ENCODE data around the gene NTM. TPM values are rescaled to one million over a fixed set of nuclear protein-coding genes. Genes with fewer than 3 reads are reported as not detected.

The NTM gene
- total and polyA plus RNA-seq, 2 donors (not counting 3 experiments of a cell fraction or from before 2014, with no cell fraction given) = 1.00 to 1.1 TPM

DNA sequence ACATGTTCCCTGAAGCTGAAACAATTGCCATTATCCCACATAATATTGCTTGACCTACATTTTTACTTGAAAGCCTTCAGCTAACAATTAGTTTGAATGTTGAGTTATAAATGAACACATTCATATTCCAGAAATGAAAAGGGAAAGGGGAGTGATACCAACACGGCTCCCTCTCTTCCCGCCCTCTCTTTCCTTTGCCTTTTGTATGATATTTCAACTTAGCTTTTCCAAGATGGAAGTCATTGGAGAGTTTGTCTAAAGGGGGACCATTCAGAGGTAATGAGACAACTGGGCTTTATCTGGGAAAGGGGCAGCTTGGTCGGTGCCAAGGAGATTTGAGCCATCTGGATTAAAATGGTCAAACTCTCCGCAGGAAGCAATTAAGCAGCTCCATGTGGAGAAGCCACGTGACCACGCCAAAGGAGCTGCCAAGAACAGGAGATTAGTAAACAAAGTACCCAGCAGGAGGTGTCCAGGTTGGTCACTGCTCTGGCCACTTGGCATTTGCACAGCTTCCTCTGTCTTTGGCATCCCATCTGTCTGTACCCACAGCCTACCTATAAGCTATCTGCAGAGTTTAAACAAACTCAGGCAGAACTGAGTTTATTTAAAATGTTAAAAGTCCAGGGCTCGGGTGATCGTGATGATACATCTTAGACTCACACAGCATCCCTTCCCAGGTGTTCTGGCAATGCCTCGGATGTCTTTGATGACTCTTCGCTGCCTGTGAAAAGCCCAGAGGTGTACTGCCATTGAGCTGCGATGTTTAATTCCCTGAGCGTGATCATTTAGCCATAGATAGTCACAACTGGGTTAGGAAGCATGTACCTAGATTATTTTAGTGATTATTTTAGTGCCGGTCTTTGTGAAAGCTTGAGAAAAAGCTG lies 735.9 kb downstream of the NTM start:
- POLR2A ChIA-PET = interaction anchor here (0.6 kb wide), 1 partner anchor 1222 kb away, joined by 9 read pairs; no protein-coding TSS in a partner anchor
- BruUV-seq (replicated peaks) = no TSS peak
- dilution Hi-C loops (cut with MboI; ENCODE audit: extremely low pct_ligation_motif_present, low sequenced_read_pairs) = no loop called here
- Histone ChIP-seq H3K9ac (replicated peaks; ENCODE audit: extremely low read depth, insufficient read depth, low read length) (no peak overlapping the region), H3K27ac (ENCODE audit: insufficient read depth, low read depth, low read length) (no peak overlapping the region), H3K4me3 (replicated peaks in 1 of 3; ENCODE audit: insufficient read depth in 1 of 3, low read depth in 1 of 3, low read length in 3 of 3) (no peak overlapping the region), H3K4me1 (ENCODE audit: control insufficient read depth, extremely low read depth, insufficient read depth, low read length) (peaks cover under 1% of the 10 kb centered on the region), H4K20me1 (replicated peaks; ENCODE audit: control insufficient read depth, extremely low read depth, insufficient read depth, low read length) (no peaks in the 10 kb centered on the region), H3K36me3 (ENCODE audit: control insufficient read depth in 2 of 2, extremely low read depth in 1 of 2, insufficient read depth in 2 of 2, low read length in 2 of 2) (no peaks in the 10 kb centered on the region), H3K9me1 (replicated peaks; ENCODE audit: control insufficient read depth, extremely low read depth, insufficient read depth, low read length) (no peaks in the 10 kb centered on the region), H2AFZ (ENCODE audit: low read depth, low read length) (no peak overlapping the region), H3K79me2 (ENCODE audit: control insufficient read depth, insufficient read depth, low read length) (no peaks in the 10 kb centered on the region), H3K4me2 (ENCODE audit: insufficient read depth, low read length) (no peak overlapping the region), H3K9me3 (replicated peaks; ENCODE audit: control insufficient read depth, insufficient read depth, low read length) (no peaks in the 10 kb centered on the region), H3K27me3 (ENCODE audit: control insufficient read depth in 2 of 2, insufficient read depth in 2 of 2, low read length in 2 of 2) (no peaks in the 10 kb centered on the region)
- intact Hi-C loops (cut with micrococcal nuclease) = no loop called here
- no peak for DNase-seq (ENCODE audit: low read depth, low spot score)
- no peak for FAIRE-seq
- TF ChIP-seq FOS (IDR thresholded peaks at IDR 0.05; ENCODE audit: borderline replicate concordance, insufficient read depth, low read length) (no peak), GATA2 (IDR thresholded peaks at IDR 0.05; ENCODE audit: insufficient read depth, insufficient read length, low read depth, low read length) (no peak), JUN (IDR thresholded peaks at IDR 0.05; ENCODE audit: borderline replicate concordance, insufficient read depth, insufficient read length, low read depth) (no peak), POLR2AphosphoS5 (IDR thresholded peaks at IDR 0.05; ENCODE audit: insufficient read depth, low read depth, low read length) (no peak), POLR2A (IDR thresholded peaks at IDR 0.05; ENCODE audit: low read depth, low read length) (no peak), EZH2 (IDR thresholded peaks at IDR 0.05; ENCODE audit: borderline replicate concordance, low read depth, low read length, severe bottlenecking) (no peak), MYC (IDR thresholded peaks at IDR 0.05; ENCODE audit: low read depth, low read length) (no peak)
- TF ChIP-seq, protein P1, sequence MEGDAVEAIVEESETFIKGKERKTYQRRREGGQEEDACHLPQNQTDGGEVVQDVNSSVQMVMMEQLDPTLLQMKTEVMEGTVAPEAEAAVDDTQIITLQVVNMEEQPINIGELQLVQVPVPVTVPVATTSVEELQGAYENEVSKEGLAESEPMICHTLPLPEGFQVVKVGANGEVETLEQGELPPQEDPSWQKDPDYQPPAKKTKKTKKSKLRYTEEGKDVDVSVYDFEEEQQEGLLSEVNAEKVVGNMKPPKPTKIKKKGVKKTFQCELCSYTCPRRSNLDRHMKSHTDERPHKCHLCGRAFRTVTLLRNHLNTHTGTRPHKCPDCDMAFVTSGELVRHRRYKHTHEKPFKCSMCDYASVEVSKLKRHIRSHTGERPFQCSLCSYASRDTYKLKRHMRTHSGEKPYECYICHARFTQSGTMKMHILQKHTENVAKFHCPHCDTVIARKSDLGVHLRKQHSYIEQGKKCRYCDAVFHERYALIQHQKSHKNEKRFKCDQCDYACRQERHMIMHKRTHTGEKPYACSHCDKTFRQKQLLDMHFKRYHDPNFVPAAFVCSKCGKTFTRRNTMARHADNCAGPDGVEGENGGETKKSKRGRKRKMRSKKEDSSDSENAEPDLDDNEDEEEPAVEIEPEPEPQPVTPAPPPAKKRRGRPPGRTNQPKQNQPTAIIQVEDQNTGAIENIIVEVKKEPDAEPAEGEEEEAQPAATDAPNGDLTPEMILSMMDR (IDR thresholded peaks at IDR 0.05; ENCODE audit: extremely low read depth in 1 of 2, insufficient read depth in 1 of 2, low read depth in 1 of 2, low read length in 2 of 2) = no peak
- TF ChIP-seq, protein P2, sequence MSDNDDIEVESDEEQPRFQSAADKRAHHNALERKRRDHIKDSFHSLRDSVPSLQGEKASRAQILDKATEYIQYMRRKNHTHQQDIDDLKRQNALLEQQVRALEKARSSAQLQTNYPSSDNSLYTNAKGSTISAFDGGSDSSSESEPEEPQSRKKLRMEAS (IDR thresholded peaks at IDR 0.05; ENCODE audit: insufficient read depth, insufficient read length) = no peak
- CTCF ChIA-PET = interaction anchor here (0.9 to 2.6 kb wide), 5 partner anchors 8 to 87 kb away, joined by 3 to 12 read pairs (median 5); no protein-coding TSS in a partner anchor

Data from endothelial cell of umbilical vein (primary cell).